Ishikawa (cell line): ENCODE measurements around the gene CASK.

Experiments used
- EGR1 ChIP-seq: IDR thresholded peaks from 2 replicates; pipeline ENCODE4 v1.6.1; 2012
- EP300 ChIP-seq: IDR thresholded peaks from 2 replicates; pipeline ENCODE4 v1.6.1; 2012; ENCODE audit warnings: borderline replicate concordance
- FOXM1 ChIP-seq: IDR thresholded peaks from 2 replicates; pipeline ENCODE4 v1.6.1; 2012; ENCODE audit warnings: low read depth, borderline replicate concordance
- RAD21 ChIP-seq: IDR thresholded peaks from 2 replicates; pipeline ENCODE4 v1.6.1; 2012; ENCODE audit warnings: low read depth
- REST ChIP-seq: IDR thresholded peaks from 2 replicates; pipeline ENCODE4 v1.6.1; 2012; ENCODE audit warnings: low read depth, mild to moderate bottlenecking
- TAF1 ChIP-seq: IDR thresholded peaks from 2 replicates; pipeline ENCODE4 v1.6.1; 2012; ENCODE audit warnings: low read depth, mild to moderate bottlenecking
- TCF12 ChIP-seq: IDR thresholded peaks from 2 replicates; pipeline ENCODE4 v1.6.1; 2012; ENCODE audit warnings: low read depth
- USF1 ChIP-seq: IDR thresholded peaks from 2 replicates; pipeline ENCODE4 v1.6.1; 2012
- YY1 ChIP-seq: IDR thresholded peaks from 2 replicates; pipeline ENCODE4 v1.6.1; 2012; ENCODE audit warnings: low read depth
- TF ChIP-seq, protein P1 (sequence below): IDR thresholded peaks from 2 replicates; pipeline ENCODE4 v1.6.1; 2012

DNA sequence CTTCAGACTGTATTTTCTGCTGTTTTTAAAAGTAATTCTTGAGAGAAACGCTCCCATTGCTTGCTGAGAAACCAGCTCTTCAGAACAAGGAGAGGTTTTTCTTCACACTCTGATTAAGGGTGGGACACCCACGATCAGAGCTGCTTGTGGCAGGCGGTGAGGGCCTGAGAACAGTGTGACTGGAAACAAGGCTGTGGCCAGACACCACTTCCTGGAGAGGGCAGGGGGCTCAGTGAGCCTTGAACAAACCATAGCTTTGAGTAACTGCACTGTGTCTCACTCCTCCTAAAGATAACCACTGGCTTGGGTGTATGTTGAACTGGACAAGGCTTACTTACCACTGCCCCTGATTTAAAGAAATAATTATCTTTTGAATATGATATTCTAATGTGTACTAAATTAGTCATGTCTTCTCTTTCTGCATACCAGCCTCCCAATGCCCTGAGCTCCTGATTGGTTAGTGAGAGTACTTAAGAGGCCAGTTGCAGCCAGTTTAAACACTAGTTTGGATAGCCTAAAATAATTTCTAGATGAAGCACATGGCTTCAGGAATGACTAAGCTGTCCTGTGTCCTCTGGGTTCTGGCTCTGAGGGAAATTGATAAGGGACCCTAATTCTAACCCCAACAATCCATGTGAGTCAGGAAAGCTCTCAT is 203.1 kb downstream of the CASK start:
- TF ChIP-seq TAF1 (no peak), USF1 (no peak), EGR1 (no peak), YY1 (no peak), TCF12 (no peak), FOXM1 (no peak), EP300 (no peak), REST (no peak), RAD21 (no peak)
- TF ChIP-seq, protein P1, sequence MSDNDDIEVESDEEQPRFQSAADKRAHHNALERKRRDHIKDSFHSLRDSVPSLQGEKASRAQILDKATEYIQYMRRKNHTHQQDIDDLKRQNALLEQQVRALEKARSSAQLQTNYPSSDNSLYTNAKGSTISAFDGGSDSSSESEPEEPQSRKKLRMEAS: no peak
